Measurements from ENCODE around the gene VAMP3.

DNA sequence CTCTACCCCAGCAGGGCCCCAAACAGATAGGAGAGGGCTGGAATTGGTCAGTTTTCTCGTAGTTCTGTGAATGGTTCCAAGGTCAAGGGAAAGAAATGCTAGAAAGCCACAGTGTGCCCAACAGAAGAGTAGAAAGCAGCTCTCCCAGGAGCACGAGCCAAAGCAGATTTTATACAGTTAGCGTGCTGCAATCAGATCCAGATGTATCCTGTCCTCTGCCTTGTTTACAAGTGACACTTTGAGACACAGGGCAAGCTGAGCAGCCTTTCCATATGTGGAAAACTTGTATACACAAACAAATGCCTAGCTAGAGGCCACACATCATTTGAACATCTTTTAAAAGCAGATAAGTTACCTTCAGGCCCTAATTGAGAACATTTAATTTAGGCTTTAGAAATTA, 6.5 kb downstream of the VAMP3 start:
- TF ChIP-seq, protein P1, sequence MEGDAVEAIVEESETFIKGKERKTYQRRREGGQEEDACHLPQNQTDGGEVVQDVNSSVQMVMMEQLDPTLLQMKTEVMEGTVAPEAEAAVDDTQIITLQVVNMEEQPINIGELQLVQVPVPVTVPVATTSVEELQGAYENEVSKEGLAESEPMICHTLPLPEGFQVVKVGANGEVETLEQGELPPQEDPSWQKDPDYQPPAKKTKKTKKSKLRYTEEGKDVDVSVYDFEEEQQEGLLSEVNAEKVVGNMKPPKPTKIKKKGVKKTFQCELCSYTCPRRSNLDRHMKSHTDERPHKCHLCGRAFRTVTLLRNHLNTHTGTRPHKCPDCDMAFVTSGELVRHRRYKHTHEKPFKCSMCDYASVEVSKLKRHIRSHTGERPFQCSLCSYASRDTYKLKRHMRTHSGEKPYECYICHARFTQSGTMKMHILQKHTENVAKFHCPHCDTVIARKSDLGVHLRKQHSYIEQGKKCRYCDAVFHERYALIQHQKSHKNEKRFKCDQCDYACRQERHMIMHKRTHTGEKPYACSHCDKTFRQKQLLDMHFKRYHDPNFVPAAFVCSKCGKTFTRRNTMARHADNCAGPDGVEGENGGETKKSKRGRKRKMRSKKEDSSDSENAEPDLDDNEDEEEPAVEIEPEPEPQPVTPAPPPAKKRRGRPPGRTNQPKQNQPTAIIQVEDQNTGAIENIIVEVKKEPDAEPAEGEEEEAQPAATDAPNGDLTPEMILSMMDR (conservative IDR thresholded peaks at IDR 0.05): no peak
- no peak for TF ChIP-seq ZFX (IDR thresholded peaks at IDR 0.05)

Measured in C4-2B (cell line).